NCI-H446 treated with DMSO at 0.1 percent for 48 hours (cell line): ENCODE measurements around the gene RABGAP1L.
A peak's percentile ranks its signal among the peaks of the same experiment; 100 is the strongest.

Experiments
- DNase-seq: peaks from one replicate; lab custom pipeline; 2025; lab: John Stamatoyannopoulos, UW

RABGAP1L gene

GRCh38 chr1:174764191-174764590 lies 604.9 kb downstream of the RABGAP1L start:
- no peak for DNase-seq

GRCh38 chr1:174766727-174767126 lies 607.4 kb downstream of the RABGAP1L start:
- no peak for DNase-seq

GRCh38 chr1:174768516-174768915 lies 609.2 kb downstream of the RABGAP1L start:
- DNase-seq, result no peak

GRCh38 chr1:174768949-174769348 lies 609.6 kb downstream of the RABGAP1L start:
- DNase-seq, result no peak

- DNase-seq, result peak; percentile 50
Measured at GRCh38 chr1:174769961-174770549, 610.7 kb downstream of the RABGAP1L start.

GRCh38 chr1:174775621-174776020 lies 616.3 kb downstream of the RABGAP1L start:
- no peak for DNase-seq

- no peak for DNase-seq
Measured at GRCh38 chr1:174777262-174777661, 617.9 kb downstream of the RABGAP1L start.

- no peak for DNase-seq
Measured at GRCh38 chr1:174785510-174785909, 626.2 kb downstream of the RABGAP1L start.

- DNase-seq, result no peak
Measured at GRCh38 chr1:174786358-174786757, 627.0 kb downstream of the RABGAP1L start.

GRCh38 chr1:174786760-174787159 lies 627.4 kb downstream of the RABGAP1L start:
- no peak for DNase-seq

- DNase-seq, result no peak
Measured at GRCh38 chr1:174788981-174789380, 629.7 kb downstream of the RABGAP1L start.

- no peak for DNase-seq
Measured at GRCh38 chr1:174789399-174789798, 630.1 kb downstream of the RABGAP1L start.

GRCh38 chr1:174791863-174792262 lies 632.5 kb downstream of the RABGAP1L start:
- no peak for DNase-seq

- DNase-seq, result no peak
Measured at GRCh38 chr1:174794861-174795260, 635.5 kb downstream of the RABGAP1L start.

GRCh38 chr1:174795806-174796205 lies 636.5 kb downstream of the RABGAP1L start:
- no peak for DNase-seq

- DNase-seq, result no peak
Measured at GRCh38 chr1:174797398-174797797, 638.1 kb downstream of the RABGAP1L start.

GRCh38 chr1:174799136-174799479 lies 639.8 kb downstream of the RABGAP1L start:
- no peak for DNase-seq

GRCh38 chr1:174800216-174800851 lies 641.0 kb downstream of the RABGAP1L start:
- DNase-seq, result no peak

- DNase-seq, result no peak
Measured at GRCh38 chr1:174800876-174801275, 641.6 kb downstream of the RABGAP1L start.

GRCh38 chr1:174809755-174810280 lies 650.5 kb downstream of the RABGAP1L start:
- no peak for DNase-seq

GRCh38 chr1:174812016-174812415 lies 652.7 kb downstream of the RABGAP1L start:
- DNase-seq, result no peak

- DNase-seq, result no peak
Measured at GRCh38 chr1:174812656-174813055, 653.3 kb downstream of the RABGAP1L start.

GRCh38 chr1:174815036-174815435 lies 655.7 kb downstream of the RABGAP1L start:
- DNase-seq, result no peak

- no peak for DNase-seq
Measured at GRCh38 chr1:174815474-174815908, 656.2 kb downstream of the RABGAP1L start.
